NCI-H524 (cell line): ENCODE measurements around the gene ZNF394.
A peak's percentile ranks its signal among the peaks of the same experiment; 100 is the strongest.

Experiments used
- DNase-seq, 2 experiments: peaks; one replicate each; lab custom pipeline; 2025; lab: John Stamatoyannopoulos, UW

Gene ZNF394

GRCh38 chr7:99449326-99449725, 50.8 kb downstream of the ZNF394 start:
- DNase-seq = no peak

- no peak for DNase-seq
Observed at GRCh38 chr7:99448855-99449254, 51.2 kb downstream of the ZNF394 start.

GRCh38 chr7:99447943-99448342, 52.1 kb downstream of the ZNF394 start:
- DNase-seq = peak in 1 of 2 experiments; percentile 17

- DNase-seq = no peak
Observed at GRCh38 chr7:99446096-99446495, 54.0 kb downstream of the ZNF394 start.
